Retinal pigment epithelial cell (primary cell): Measurements from ENCODE around the gene PNPLA3.

ENCODE experiments used
- DNase-seq: peaks from one replicate; pipeline ENCODE4 v3.0.0-alpha.2; 2010; ENCODE audit warnings: low read depth
- H3K4me3 ChIP-seq: 2 replicates; pipeline ENCODE4 v1.5.1; 2011; ENCODE audit warnings: mild to moderate bottlenecking, low read length, control low read depth, moderate library complexity
- TF ChIP-seq, protein P1 (sequence below): conservative IDR thresholded peaks from 2 replicates; pipeline ENCODE4 v1.5.1; 2011; ENCODE audit warnings: low read depth, low read length, control low read depth, inconsistent platforms

Gene PNPLA3

DNA sequence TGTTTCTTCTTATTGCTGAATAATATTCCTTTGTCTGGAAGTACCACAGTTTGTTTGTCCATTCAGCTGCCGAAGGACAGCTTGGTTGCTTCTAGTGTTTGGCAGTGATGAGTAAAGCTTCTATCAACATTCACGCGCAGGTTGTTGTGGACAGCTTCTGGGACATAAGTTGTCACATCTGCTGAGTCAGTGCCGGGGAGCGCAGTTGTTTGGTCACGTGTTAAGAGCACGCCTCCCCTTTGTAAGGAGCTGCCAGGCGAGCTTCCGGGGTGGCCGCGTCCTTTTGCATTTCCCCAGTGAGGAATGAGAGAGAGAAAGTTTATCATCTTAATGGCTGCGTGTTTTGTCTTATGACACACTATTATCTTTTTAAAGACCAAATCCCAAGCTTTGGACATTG is 61.9 kb downstream of the PNPLA3 start:
- DNase-seq = no peak

DNA sequence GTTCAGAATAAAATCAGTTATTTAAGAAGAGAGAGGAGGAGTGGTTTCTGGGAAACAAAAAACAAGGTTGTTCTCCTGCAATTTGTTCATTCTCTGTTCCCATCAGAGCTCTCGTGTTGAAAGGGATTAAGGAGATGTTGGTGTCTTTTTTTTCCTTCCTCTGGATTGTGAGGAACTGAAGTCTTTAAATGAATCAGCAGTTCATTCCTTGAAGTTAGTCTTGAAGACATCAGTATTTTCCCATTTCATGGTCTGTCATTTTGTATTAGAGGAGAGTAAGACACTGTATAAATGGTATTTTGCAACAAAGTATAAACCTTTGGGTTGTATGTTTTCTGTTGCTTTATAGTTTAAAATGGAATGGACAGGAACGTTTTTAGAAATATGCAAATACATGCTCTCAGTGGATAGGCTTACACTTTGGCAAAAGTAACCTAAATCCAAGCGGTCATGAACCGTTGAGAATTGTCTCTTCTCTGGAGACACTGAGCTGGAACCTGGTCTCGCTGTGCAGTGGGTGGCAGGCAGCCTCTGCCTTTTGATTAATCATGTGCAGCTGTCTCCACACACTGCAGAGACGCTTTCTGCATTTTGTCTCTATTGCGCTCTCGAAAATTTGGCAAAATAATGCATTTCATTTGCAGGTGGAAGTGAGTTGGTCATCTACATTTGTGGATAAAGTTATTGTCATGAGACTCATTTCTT is 64.7 kb downstream of the PNPLA3 start:
- TF ChIP-seq, protein P1, sequence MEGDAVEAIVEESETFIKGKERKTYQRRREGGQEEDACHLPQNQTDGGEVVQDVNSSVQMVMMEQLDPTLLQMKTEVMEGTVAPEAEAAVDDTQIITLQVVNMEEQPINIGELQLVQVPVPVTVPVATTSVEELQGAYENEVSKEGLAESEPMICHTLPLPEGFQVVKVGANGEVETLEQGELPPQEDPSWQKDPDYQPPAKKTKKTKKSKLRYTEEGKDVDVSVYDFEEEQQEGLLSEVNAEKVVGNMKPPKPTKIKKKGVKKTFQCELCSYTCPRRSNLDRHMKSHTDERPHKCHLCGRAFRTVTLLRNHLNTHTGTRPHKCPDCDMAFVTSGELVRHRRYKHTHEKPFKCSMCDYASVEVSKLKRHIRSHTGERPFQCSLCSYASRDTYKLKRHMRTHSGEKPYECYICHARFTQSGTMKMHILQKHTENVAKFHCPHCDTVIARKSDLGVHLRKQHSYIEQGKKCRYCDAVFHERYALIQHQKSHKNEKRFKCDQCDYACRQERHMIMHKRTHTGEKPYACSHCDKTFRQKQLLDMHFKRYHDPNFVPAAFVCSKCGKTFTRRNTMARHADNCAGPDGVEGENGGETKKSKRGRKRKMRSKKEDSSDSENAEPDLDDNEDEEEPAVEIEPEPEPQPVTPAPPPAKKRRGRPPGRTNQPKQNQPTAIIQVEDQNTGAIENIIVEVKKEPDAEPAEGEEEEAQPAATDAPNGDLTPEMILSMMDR = no peak
- DNase-seq = no peak
- H3K4me3 ChIP-seq = no peak overlapping the region

More for the DNA sequence above, 61.9 kb downstream of the PNPLA3 start:
- TF ChIP-seq, protein P1 = no peak
- no peak overlapping the region for H3K4me3 ChIP-seq

DNA sequence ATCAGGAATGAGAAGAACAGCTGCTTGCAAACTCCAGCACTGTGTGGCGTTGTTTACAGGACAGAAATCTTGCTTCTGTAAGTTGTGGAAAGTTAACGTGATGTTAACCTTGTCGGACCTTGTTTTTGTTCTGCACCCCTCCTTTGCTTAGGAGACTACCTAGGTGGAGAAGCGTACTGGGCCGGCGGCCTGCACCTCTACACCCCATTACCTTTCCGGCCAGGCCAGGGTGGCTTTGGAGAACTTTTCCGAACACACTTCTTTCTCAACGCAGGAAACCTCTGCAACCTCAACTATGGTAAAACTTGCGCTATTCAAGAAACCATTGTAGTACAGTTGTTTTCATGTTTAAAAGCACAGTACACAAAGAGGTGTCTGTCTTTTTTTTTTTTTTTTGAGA is 65.4 kb downstream of the PNPLA3 start:
- no peak overlapping the region for H3K4me3 ChIP-seq
- TF ChIP-seq, protein P1 = no peak
- no peak for DNase-seq

DNA sequence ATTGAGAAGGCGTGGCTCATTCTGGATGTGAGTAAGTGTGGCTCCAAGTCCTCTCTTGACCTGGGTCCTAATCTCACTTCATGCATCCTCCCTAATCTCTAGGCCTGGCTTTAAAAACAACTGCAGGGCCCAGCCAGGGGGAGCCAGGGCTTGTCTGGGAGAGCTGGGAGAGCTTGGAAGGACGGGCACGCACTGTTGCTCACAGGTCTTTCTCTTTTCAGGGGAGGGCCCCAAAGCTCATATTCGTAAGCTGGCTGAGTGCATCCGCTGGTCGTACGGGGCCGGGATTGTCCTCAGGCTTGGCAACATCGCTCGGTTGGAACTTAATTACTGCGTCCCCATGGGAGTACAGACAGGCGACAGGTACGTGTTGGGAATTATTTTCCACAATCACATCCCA is 66.4 kb downstream of the PNPLA3 start:
- TF ChIP-seq, protein P1 = no peak
- no peak for DNase-seq
- H3K4me3 ChIP-seq = no peak overlapping the region

DNA sequence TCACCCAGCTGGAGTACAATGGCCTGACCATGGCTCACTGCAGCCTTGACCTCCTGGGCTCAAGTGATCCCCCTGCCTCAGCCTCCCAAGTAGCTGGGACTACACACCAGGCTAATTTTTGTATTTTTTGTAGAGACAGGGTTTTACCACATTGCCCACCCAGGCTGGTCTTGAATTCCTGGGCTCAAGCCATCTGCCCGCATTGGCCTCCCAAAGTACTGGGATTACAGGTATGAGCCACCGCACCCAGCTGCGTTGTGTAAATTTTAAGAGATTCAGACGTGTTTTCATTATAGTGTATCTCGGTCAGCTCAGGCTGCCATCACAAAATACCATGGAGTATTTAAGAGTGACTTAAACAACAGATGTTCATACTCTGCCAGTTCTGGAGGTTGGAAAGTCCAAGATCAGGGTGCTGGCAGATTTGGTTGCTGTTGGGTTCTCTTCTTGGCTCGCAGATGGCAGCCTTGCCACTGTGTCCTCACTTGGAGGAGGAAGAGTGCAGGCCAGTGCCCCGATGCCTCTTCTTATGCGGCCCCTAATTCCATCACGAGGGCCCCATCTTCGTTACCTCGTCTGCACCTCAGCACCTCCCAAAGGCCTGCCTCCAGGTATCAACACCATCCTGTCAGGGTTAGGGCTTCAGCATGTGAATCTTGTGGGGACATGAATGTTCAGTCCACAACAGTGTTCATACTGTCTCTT is 67.9 kb downstream of the PNPLA3 start:
- no peak for DNase-seq
- TF ChIP-seq, protein P1 = no peak
- H3K4me3 ChIP-seq = no peak overlapping the region

DNA sequence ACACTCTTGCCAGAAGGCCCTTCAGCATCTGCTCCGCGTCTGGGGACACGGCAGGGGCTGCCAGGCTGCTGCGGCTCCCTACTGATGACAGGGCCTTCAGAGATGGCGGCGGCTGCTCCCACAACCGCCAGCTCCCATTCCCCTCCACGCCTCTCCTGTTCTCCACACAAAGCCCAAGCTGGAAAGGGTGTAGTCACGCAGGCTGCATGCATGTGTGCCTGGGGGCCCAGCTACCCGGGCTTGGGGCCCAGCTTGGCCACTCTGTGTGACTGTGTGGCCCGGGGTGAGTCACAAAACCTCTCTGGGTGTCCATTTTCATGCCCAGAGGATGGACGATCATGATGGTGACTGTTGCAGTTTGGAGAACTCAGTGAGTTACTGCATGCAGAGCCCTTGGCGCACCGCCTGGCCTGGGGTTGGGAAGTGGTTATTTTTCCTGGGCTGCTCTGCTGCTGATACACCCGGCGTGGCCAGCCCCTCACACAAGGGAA is 68.8 kb downstream of the PNPLA3 start:
- TF ChIP-seq, protein P1 = no peak
- no peak for DNase-seq
- H3K4me3 ChIP-seq = no peak overlapping the region
